ENCODE results near the gene HES5. TPM values are rescaled to one million over a fixed set of nuclear protein-coding genes. Genes with fewer than 3 reads are reported as not detected.

The HES5 gene
- total RNA-seq, 1 experiment from 2014 or later, result not detected

- no peak overlapping the region for H3K4me3 ChIP-seq
- H3K27me3 ChIP-seq (replicated peaks), result no peaks in the 10 kb centered on the region
- peaks cover 92% of the 10 kb centered on the region for H3K36me3 ChIP-seq
- H3K4me1 ChIP-seq (replicated peaks), result no peaks in the 10 kb centered on the region
- DNase-seq (ENCODE audit: low read depth in 1 of 2, low spot score in 2 of 2), result no peak
- no peaks in the 10 kb centered on the region for H3K9me3 ChIP-seq (replicated peaks)
- H3K27ac ChIP-seq, result no peak overlapping the region
These were observed 14.3 kb downstream of the HES5 start for GRCh38 chr1:2515763-2516080.

DNA sequence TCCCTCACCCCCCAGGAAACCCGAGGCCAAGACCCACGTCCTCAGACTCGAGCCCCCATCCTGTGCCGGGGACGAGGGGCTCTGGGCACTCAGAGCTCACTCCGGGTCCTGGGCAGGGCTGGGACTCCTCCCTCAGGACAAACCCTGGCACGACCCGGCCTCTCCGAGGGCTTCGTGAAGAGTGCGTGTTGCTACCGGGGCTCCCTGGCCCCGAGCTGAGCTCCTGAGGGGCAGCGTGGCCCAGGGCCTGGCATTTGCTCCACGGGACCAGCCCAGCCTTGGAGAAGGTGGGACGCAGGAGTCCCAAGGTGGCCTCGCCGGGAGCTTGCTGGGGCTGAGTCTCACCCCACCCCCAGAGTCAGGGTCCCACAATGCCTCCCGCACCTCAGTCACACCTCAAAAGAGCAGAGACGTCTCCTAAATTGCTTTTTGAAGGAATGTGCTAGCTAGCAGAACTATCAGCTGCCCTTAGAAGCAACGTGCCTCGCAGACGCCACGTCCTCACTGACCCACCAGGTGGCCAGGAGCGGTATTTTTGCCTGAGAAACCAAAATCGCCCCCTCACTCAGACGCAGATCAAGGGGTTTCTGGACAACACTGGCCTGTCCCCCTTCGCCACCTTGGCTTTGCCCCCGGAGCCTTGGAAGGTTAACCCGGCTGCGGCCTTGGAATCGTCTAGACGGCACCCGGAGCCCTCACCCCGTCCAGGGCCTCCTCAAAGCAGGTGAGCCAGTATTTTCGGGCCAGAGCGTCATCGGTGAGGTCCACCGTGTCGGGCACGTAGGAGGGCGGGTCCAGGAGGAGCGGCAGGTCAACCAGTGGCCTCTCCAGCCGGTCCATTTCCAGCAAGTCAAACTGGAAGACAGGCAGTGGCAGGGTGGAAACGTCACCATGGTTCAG lies 14.9 kb downstream of the HES5 start:
- Histone ChIP-seq H3K4me3 (no peak overlapping the region), H3K27ac (no peak overlapping the region), H3K9me3 (replicated peaks) (no peaks in the 10 kb centered on the region), H3K4me1 (replicated peaks) (no peaks in the 10 kb centered on the region), H3K36me3 (peaks cover 94% of the 10 kb centered on the region), H3K27me3 (replicated peaks) (no peaks in the 10 kb centered on the region)
- no peak for DNase-seq (ENCODE audit: low read depth in 1 of 2, low spot score in 2 of 2)

GRCh38 chr1:2513939-2514652 lies 16.0 kb downstream of the HES5 start:
- no peak for DNase-seq (ENCODE audit: low read depth in 1 of 2, low spot score in 2 of 2)
- no peak overlapping the region for H3K4me3 ChIP-seq
- H3K4me1 ChIP-seq (replicated peaks), result no peaks in the 10 kb centered on the region
- H3K36me3 ChIP-seq, result peaks cover 96% of the 10 kb centered on the region
- no peaks in the 10 kb centered on the region for H3K9me3 ChIP-seq (replicated peaks)
- no peaks in the 10 kb centered on the region for H3K27me3 ChIP-seq (replicated peaks)
- no peak overlapping the region for H3K27ac ChIP-seq

DNA sequence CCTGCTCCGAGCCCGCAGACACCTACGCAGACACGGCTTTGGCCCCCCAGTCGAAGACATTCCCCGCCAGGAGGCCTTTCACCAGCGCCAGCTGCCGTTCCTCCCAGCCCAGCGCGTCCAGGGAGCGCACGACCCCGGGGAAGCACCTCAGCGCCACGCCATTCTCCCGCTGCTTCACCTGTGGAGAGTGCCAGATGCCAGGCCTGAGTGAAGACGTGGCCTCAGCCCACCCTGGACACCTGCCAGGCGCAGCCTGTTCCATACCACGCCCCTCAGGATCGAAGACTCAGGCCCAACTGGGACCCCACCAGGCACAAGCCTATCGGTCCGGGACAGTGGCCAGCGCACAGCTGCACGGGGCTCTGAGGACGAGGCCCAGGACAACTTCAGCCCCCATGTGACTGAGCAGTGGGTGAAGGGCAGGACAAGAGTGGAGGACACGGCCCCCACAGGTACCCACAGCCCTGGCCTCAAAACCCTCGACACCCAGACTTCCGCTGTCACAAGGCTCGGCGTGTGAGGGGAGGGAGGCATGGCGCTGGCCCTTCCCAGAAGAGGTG lies 17.1 kb downstream of the HES5 start:
- H3K4me1 ChIP-seq (replicated peaks), result no peaks in the 10 kb centered on the region
- peaks cover 92% of the 10 kb centered on the region for H3K36me3 ChIP-seq
- H3K4me3 ChIP-seq, result no peak overlapping the region
- H3K27ac ChIP-seq, result no peak overlapping the region
- no peaks in the 10 kb centered on the region for H3K9me3 ChIP-seq (replicated peaks)
- H3K27me3 ChIP-seq (replicated peaks), result no peaks in the 10 kb centered on the region
- DNase-seq (ENCODE audit: low read depth in 1 of 2, low spot score in 2 of 2), result no peak

DNA sequence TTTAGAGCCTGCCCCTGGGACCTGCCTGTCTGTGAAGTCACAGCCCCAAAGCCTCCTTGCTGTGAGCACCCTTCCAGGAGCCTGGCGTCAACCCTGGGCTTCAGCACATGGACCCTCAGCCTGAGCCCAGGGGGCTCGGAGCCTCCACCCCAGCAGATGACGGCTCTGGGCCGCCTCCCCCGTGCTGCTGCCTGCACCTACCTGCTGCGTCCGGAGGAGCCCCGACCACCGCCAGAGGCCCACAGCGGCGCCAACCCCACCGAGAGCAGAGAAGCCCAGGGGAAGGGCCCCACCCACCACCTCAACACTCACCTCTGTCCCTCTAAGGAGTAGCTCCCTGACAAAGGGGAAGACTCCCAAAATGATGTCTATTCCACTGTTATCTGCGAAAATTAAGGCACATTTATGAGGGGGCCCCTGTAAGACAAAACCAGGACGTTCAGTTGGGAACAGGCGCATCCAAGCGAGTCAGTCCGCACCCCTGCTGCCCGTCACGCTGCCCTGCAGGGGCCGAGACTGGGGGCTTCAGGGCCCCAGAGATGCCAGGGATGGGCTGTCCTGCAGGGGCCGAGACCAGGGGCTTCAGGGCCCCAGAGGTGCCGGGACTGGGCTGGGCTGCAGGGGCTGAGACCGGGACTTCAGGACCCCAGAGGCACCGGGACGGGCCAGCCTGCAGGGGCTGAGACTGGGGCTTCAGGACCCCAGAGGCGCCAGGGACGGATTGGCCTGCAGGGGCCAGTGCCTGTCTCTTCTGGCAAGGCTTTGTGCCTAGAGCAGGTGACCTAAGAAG lies 19.5 kb downstream of the HES5 start:
- DNase-seq (ENCODE audit: low read depth in 1 of 2, low spot score in 2 of 2), result no peak
- H3K4me1 ChIP-seq (replicated peaks), result no peaks in the 10 kb centered on the region
- no peak overlapping the region for H3K27ac ChIP-seq
- no peaks in the 10 kb centered on the region for H3K9me3 ChIP-seq (replicated peaks)
- peaks cover 80% of the 10 kb centered on the region for H3K36me3 ChIP-seq
- no peak overlapping the region for H3K4me3 ChIP-seq
- no peaks in the 10 kb centered on the region for H3K27me3 ChIP-seq (replicated peaks)

DNA sequence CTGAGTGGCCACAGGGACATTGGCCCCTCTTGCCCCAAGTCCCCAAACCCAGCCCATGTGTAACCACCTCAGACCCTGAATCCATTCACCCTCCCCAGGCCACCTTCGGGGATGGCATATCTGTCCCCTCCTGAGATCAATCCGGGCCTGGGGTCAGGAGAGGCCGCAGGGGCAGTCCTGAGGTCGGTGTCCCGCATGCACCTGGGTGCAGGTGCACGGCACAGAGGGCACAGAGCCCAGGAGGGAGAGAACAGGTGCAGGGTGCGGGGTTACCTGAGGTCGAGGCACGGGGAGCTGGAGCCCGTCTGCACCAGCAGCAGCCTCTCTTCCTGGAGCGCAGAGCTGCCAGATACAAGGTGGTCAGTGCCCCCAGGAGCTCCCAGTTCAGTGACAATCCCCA lies 20.5 kb downstream of the HES5 start:
- H3K4me3 ChIP-seq, result no peak overlapping the region
- no peaks in the 10 kb centered on the region for H3K27me3 ChIP-seq (replicated peaks)
- no peak for DNase-seq (ENCODE audit: low read depth in 1 of 2, low spot score in 2 of 2)
- peaks cover 71% of the 10 kb centered on the region for H3K36me3 ChIP-seq
- no peaks in the 10 kb centered on the region for H3K4me1 ChIP-seq (replicated peaks)
- H3K9me3 ChIP-seq (replicated peaks), result no peaks in the 10 kb centered on the region
- no peak overlapping the region for H3K27ac ChIP-seq

DNA sequence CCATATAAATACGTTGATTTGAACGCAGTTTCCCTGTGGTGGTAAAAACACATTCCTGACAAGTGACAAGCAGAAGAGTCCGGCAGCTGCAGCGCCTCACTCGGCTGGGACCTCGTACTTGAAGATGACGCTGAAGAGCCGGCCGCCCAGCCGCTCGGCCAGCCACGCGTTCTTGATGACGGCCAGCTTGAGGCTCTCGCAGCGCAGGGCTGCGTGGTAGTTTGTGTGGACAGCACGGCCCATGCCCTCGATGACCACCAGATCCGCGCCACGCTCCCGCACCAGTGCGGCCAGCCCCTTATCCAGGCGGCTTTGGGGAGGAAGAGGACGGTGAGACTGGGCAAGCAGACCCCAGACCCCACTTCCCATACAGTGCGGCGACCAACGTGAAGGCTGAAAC lies 21.3 kb downstream of the HES5 start:
- Histone ChIP-seq H3K27me3 (replicated peaks) (no peaks in the 10 kb centered on the region), H3K27ac (no peak overlapping the region), H3K36me3 (peaks cover 66% of the 10 kb centered on the region), H3K4me3 (no peak overlapping the region), H3K4me1 (replicated peaks) (no peaks in the 10 kb centered on the region), H3K9me3 (replicated peaks) (no peaks in the 10 kb centered on the region)
- no peak for DNase-seq (ENCODE audit: low read depth in 1 of 2, low spot score in 2 of 2)

- H3K4me3 ChIP-seq, result no peak overlapping the region
- H3K9me3 ChIP-seq (replicated peaks), result no peaks in the 10 kb centered on the region
- H3K27ac ChIP-seq, result no peak overlapping the region
- no peak for DNase-seq (ENCODE audit: low read depth in 1 of 2, low spot score in 2 of 2)
- no peaks in the 10 kb centered on the region for H3K4me1 ChIP-seq (replicated peaks)
- H3K36me3 ChIP-seq, result peaks cover 60% of the 10 kb centered on the region
- no peaks in the 10 kb centered on the region for H3K27me3 ChIP-seq (replicated peaks)
These were observed 21.9 kb downstream of the HES5 start for GRCh38 chr1:2508180-2508579.

DNA sequence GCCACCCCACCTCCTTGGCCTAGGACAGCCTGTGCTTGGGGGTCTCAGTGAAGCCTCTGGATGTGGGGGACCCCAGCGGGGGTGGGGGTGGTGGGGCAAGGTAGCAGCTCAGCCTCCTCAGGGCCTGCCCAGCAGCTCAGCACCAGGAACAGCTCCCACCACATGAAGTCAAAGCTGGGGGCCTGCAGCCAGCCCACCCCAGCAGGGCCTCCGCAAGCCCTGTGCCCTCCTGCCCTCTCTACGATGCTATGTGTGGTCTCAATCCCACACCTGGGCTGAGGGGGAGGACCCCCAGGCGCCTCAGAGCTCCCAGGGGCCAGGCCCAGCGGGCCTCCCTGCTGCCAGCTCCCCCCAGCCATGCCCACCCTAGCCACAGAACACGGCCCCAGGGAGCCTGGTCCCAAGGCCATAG lies 22.3 kb downstream of the HES5 start:
- no peak for DNase-seq (ENCODE audit: low read depth in 1 of 2, low spot score in 2 of 2)
- H3K4me1 ChIP-seq (replicated peaks), result no peaks in the 10 kb centered on the region
- no peak overlapping the region for H3K27ac ChIP-seq
- H3K36me3 ChIP-seq, result peaks cover 56% of the 10 kb centered on the region
- H3K4me3 ChIP-seq, result no peak overlapping the region
- H3K9me3 ChIP-seq (replicated peaks), result no peaks in the 10 kb centered on the region
- no peaks in the 10 kb centered on the region for H3K27me3 ChIP-seq (replicated peaks)

GRCh38 chr1:2506901-2507565 lies 23.0 kb downstream of the HES5 start:
- Histone ChIP-seq H3K4me3 (no peak overlapping the region), H3K27ac (no peak overlapping the region), H3K36me3 (peaks cover 48% of the 10 kb centered on the region), H3K9me3 (replicated peaks) (no peaks in the 10 kb centered on the region), H3K27me3 (replicated peaks) (no peaks in the 10 kb centered on the region), H3K4me1 (replicated peaks) (no peaks in the 10 kb centered on the region)
- no peak for DNase-seq (ENCODE audit: low read depth in 1 of 2, low spot score in 2 of 2)

DNA sequence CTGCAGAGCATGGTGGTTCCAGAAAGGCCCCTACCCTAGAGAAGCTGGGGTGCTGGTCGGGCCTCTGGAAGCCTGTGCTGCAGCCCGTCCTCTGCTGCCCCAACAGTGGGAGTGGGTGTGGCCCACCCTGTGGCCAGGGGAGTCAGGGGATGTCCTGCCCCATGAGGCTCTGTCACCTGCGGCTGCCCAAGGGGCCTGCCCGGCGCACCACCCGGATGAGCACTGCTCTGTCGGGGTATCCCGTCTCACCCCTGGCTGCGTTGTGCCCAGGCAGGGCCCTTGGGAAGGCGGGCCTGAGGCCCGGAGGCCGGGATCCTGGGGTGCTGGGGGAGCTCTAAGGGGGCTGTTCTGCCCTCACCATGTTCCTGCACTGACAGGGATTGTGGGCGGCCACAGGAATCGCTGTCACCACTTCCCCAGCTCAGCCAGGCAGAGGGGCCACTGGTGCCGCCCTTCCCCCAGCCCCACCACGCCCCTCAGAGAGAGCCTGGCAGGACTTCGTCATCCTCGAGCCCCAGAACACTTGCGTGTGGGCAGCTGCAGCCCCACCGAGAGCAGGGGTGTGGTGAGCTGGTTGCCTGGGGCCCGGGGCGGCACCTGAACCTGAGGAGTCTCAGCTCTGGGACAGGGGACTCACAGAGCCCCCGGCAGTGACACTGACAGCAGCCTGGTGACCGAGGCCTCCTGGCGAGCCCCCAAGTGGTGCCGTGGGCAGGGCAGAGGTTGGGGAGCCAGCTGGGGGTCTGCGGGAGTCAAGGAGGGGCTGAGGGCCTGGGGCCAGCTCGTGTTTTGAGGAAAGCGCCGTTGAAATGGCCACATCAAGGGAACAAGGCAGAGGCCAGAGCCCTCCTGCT lies 23.8 kb downstream of the HES5 start:
- no peak overlapping the region for H3K4me3 ChIP-seq
- no peaks in the 10 kb centered on the region for H3K27me3 ChIP-seq (replicated peaks)
- no peaks in the 10 kb centered on the region for H3K9me3 ChIP-seq (replicated peaks)
- peaks cover 40% of the 10 kb centered on the region for H3K36me3 ChIP-seq
- H3K4me1 ChIP-seq (replicated peaks), result no peaks in the 10 kb centered on the region
- no peak overlapping the region for H3K27ac ChIP-seq
- DNase-seq (ENCODE audit: low read depth in 1 of 2, low spot score in 2 of 2), result no peak

GRCh38 chr1:2505461-2505994 lies 24.5 kb downstream of the HES5 start:
- DNase-seq (ENCODE audit: low read depth in 1 of 2, low spot score in 2 of 2), result no peak
- H3K9me3 ChIP-seq (replicated peaks), result no peaks in the 10 kb centered on the region
- H3K27ac ChIP-seq, result no peak overlapping the region
- no peak overlapping the region for H3K4me3 ChIP-seq
- no peaks in the 10 kb centered on the region for H3K4me1 ChIP-seq (replicated peaks)
- H3K27me3 ChIP-seq (replicated peaks), result no peaks in the 10 kb centered on the region
- H3K36me3 ChIP-seq, result peaks cover 33% of the 10 kb centered on the region
